Measurements from ENCODE around the gene ST3GAL2. TPM values are rescaled to one million over a fixed set of nuclear protein-coding genes. Genes with fewer than 3 reads are reported as not detected.
A peak's percentile ranks its signal among the peaks of the same experiment; 100 is the strongest.

The ST3GAL2 gene
- total and polyA plus RNA-seq, 2 of the 4 experiments (the other 2 are of a cell fraction) = 17.4 to 17.7 TPM

- BruUV-seq (replicated peaks) = no TSS peak
- H3K27ac ChIP-seq (ENCODE audit: insufficient read depth, low read length) = peak overlapping the region; percentile 72
These were observed 1.8 kb downstream of the ST3GAL2 start for GRCh38 chr16:70437017-70437581.

More at GRCh38 chr16:70437017-70437581, 1.8 kb downstream of the ST3GAL2 start:
- in situ Hi-C loops (cut with MboI; ENCODE audit: low sequenced_read_pairs) = no loop called here
- H4K8ac ChIP-seq (ENCODE audit: low read depth in 2 of 2, low read length in 2 of 2) = peak overlapping the region in 1 of 2 experiments; percentile 72; a peak in 1 of 4 replicates
- peak overlapping the region; percentile 68 for H2BK5ac ChIP-seq (ENCODE audit: low read depth, low read length, poor library complexity, severe bottlenecking)
- ChIA-PET POLR2A (ENCODE audit: unreplicated experiment) (no interaction called here), CTCF (no interaction called here)
- H3K4ac ChIP-seq (ENCODE audit: low read depth, low read length) = peak overlapping the region; percentile 88
- peak; percentile 16 for ATAC-seq (ENCODE audit: low read depth)
- peaks cover 32% of the 10 kb centered on the region for H3K9me1 ChIP-seq (ENCODE audit: insufficient read depth, low read length)
- peak overlapping the region; percentile 29; the same call in 1 of the 2 replicates for H2BK20ac ChIP-seq (ENCODE audit: low read depth, low read length)
- H2AFZ ChIP-seq (replicated peaks; ENCODE audit: low read length, poor library complexity) = peak overlapping the region; percentile 97
- no peak for TF ChIP-seq CHD1 (IDR thresholded peaks at IDR 0.05; ENCODE audit: low read depth, low read length)
- TF ChIP-seq MAZ (IDR thresholded peaks at IDR 0.05; ENCODE audit: borderline replicate concordance, low read depth, low read length) = peak; percentile 86
- no peak for TF ChIP-seq MAFK (IDR thresholded peaks at IDR 0.05; ENCODE audit: low read depth, low read length)
- TF ChIP-seq SMC3 (IDR thresholded peaks at IDR 0.05; ENCODE audit: low read depth, low read length) = no peak
- TF ChIP-seq POLR2A (IDR thresholded peaks at IDR 0.05; ENCODE audit: low read depth, low read length) = peak; percentile 46; the same call in 1 of the 2 replicates
- TF ChIP-seq MXI1 (IDR thresholded peaks at IDR 0.05; ENCODE audit: borderline replicate concordance, low read depth, low read length) = 0 out of 2 replicates have a peak, but pooled peaks have one; percentile 24
- peak; percentile 11 for TF ChIP-seq RCOR1 (IDR thresholded peaks at IDR 0.05; ENCODE audit: insufficient replicate concordance, low read length)
- 0 out of 2 replicates have a peak, but pooled peaks have one; percentile 4 for TF ChIP-seq NFE2L2 (IDR thresholded peaks at IDR 0.05; ENCODE audit: low read depth, low read length)
- H2BK120ac ChIP-seq (ENCODE audit: low read depth, low read length) = peak overlapping the region; percentile 56
- peak overlapping the region; percentile 78 for H4K91ac ChIP-seq (ENCODE audit: insufficient read depth, low read depth, low read length)
- dilution Hi-C loops (cut with HindIII; ENCODE audit: low sequenced_read_pairs, unreplicated experiment) = no loop called here
- H2AK5ac ChIP-seq (ENCODE audit: low read depth, low read length) = peak overlapping the region; percentile 92; the same call in 1 of the 2 replicates
- peak overlapping the region; percentile 96 for H2AK9ac ChIP-seq (replicated peaks; ENCODE audit: low read depth, low read length, poor library complexity)
- H4K5ac ChIP-seq (ENCODE audit: low read depth, low read length) = no peak overlapping the region
- H3K4me2 ChIP-seq (ENCODE audit: low read depth, low read length) = peak overlapping the region; percentile 79
- peak overlapping the region; percentile 98; the same call in 1 of the 2 replicates for H3K23ac ChIP-seq (ENCODE audit: low read depth, low read length)
- peak overlapping the region; percentile 47; the same call in 1 of the 2 replicates for H3K9ac ChIP-seq (ENCODE audit: low read depth, low read length)
- H3K9me3 ChIP-seq (ENCODE audit: control insufficient read depth, insufficient read depth, low read length) = no peaks in the 10 kb centered on the region
- peak overlapping the region; percentile 55 for H3K4me3 ChIP-seq (ENCODE audit: insufficient read depth, low read depth, low read length)
- H3K27me3 ChIP-seq (ENCODE audit: control insufficient read depth, insufficient read depth, low read length) = no peaks in the 10 kb centered on the region
- peaks cover 4% of the 10 kb centered on the region; the same call in 1 of the 2 replicates for H3K36me3 ChIP-seq (ENCODE audit: control insufficient read depth, insufficient read depth, low read length)
- WGBS, 2 experiments (ENCODE audit: extremely low coverage in 2 of 2, insufficient read length in 1 of 2) = 8% methylated on average over 2 of the region's 5 CpGs; no CpG with 5 or more reads in 1 of the 2 experiments
- H3K18ac ChIP-seq (ENCODE audit: low read depth, low read length) = no peak overlapping the region
- no peak overlapping the region for H2BK15ac ChIP-seq (ENCODE audit: low read depth, low read length)
- peaks cover 28% of the 10 kb centered on the region for H3K4me1 ChIP-seq (ENCODE audit: control insufficient read depth, insufficient read depth, low read length)
- peak overlapping the region; percentile 94 for H3K14ac ChIP-seq (replicated peaks; ENCODE audit: low read depth, low read length)
- H3K79me1 ChIP-seq (ENCODE audit: low read depth in 1 of 2, low read length in 2 of 2) = peaks cover 15 to 63% of the 10 kb centered on the region in 2 experiments
- DNase-seq = peak; percentile 94
- H3K56ac ChIP-seq (ENCODE audit: extremely low read depth, insufficient read depth, low read length) = peak overlapping the region; percentile 73; the same call in 1 of the 2 replicates
- H4K20me1 ChIP-seq (ENCODE audit: insufficient read depth, low read length) = peaks cover 54% of the 10 kb centered on the region
- intact Hi-C loops (cut with micrococcal nuclease) = loop anchor here (1.0 kb wide), 1 partner anchor 9 kb away; no protein-coding TSS in a partner anchor

Data from IMR-90 (cell line).